K562 (cell line): ENCODE data around the gene IFNAR2. TPM values are rescaled to one million over a fixed set of nuclear protein-coding genes. Genes with fewer than 3 reads are reported as not detected.

ENCODE experiments used
- ATAC-seq: fragments of 200-7000 bp; cut with Tn5 transposase; 3 replicates; pipeline ENCODE4 v1.9.1; 2020; ENCODE audit warnings: moderate library complexity
- BruUV-seq: library from RNA; stranded (reverse); fragments of 400-500 nt; replicated peaks from 2 replicates; lab custom pipeline; 2021; lab: Mats Ljungman, UMichigan
- CTCF ChIA-PET: fragments of 300-600 bp; formaldehyde crosslinking; extraction: SDS; loops from one replicate; lab custom pipeline; 2021; ENCODE audit warnings: low intra/inter-chr PET ratio; lab: Yijun Ruan, JAX
- POLR2A ChIA-PET: fragments of 300-600, 350-650 bp; sonication (Branson Sonifier 250); formaldehyde crosslinking; extraction: SDS; loops from one replicate; lab custom pipeline; 2021; ENCODE audit warnings: antibody characterized with exemption, inconsistent platforms; lab: Yijun Ruan, JAX
- DNase-seq, 4 experiments: peaks; one replicate each; pipeline versions ENCODE4 v3.0.0 to v3.0.0-alpha.2; 2011 to 2018; ENCODE audit warnings: low spot score in 3 of 4, mixed read lengths in 3 of 4; ENCODE audit errors: extremely low read depth in 1 of 4
- FAIRE-seq: peaks from 2 replicates; lab custom pipeline; 2011; peaks lifted over from hg19 to GRCh38; lab: Jason Lieb, UNC
- H2AFZ ChIP-seq: 2 replicates; pipeline ENCODE4 v1.6.0; 2011; ENCODE audit warnings: low read depth, low read length, control low read depth, inconsistent platforms
- H3K27ac ChIP-seq: fragments of 200-600 bp; 3 replicates; pipeline ENCODE4 v1.8.0; 2011; ENCODE audit warnings: low read depth, mild to moderate bottlenecking, control low read depth, inconsistent platforms, low read length, moderate library complexity, mixed read lengths; ENCODE audit errors: extremely low read depth
- H3K27me3 ChIP-seq, 2 experiments: fragments of 300-600 bp in 1 of 2; 2 replicates in 1 of 2; 3 replicates in 1 of 2; pipeline versions ENCODE4 v1.6.0 to v1.8.0; 2011; ENCODE audit warnings: inconsistent platforms in 2 of 2, low read length in 2 of 2, mild to moderate bottlenecking in 1 of 2, mixed read lengths in 1 of 2, moderate library complexity in 1 of 2; ENCODE audit not compliant: control insufficient read depth in 2 of 2, insufficient read depth in 2 of 2
- H3K36me3 ChIP-seq: fragments of 300-600 bp; 3 replicates; pipeline ENCODE4 v1.8.0; 2011; ENCODE audit warnings: mild to moderate bottlenecking, low read length, inconsistent platforms; ENCODE audit not compliant: control insufficient read depth, insufficient read depth
- H3K4me1 ChIP-seq, 2 experiments: fragments of 200-600 bp in 1 of 2; replicated peaks in 1 of 2; 2 replicates in 1 of 2; 3 replicates in 1 of 2; pipeline versions ENCODE4 v1.5.1 to v1.8.0; 2011; ENCODE audit warnings: inconsistent platforms in 2 of 2, low read length in 2 of 2, mild to moderate bottlenecking in 1 of 2, mixed read lengths in 1 of 2, moderate library complexity in 1 of 2; ENCODE audit not compliant: control insufficient read depth in 2 of 2, insufficient read depth in 2 of 2
- H3K4me2 ChIP-seq: 2 replicates; pipeline ENCODE4 v1.6.1; 2011; ENCODE audit warnings: low read length, control low read depth, inconsistent platforms, mixed read lengths; ENCODE audit not compliant: insufficient read depth
- H3K4me3 ChIP-seq: fragments of 200-600 bp; sonication (generic), shearing (Covaris generic); 2 replicates; pipeline ENCODE4 v1.5.1; 2016; ENCODE audit warnings: control low read depth, inconsistent platforms
- H3K79me2 ChIP-seq: fragments of 200-600 bp; 3 replicates; pipeline ENCODE4 v1.8.0; 2011; ENCODE audit warnings: low read length, inconsistent platforms; ENCODE audit not compliant: control insufficient read depth, insufficient read depth
- H3K9ac ChIP-seq, 2 experiments: 2 replicates each; pipeline versions ENCODE4 v1.6.0 to v1.6.1; 2011; ENCODE audit warnings: low read depth in 2 of 2, low read length in 2 of 2, control low read depth in 1 of 2, inconsistent platforms in 1 of 2, mild to moderate bottlenecking in 1 of 2, mixed read lengths in 1 of 2; ENCODE audit not compliant: insufficient read depth in 1 of 2
- H3K9me1 ChIP-seq: one replicate; pipeline ENCODE4 v1.6.0; 2011; ENCODE audit warnings: inconsistent platforms, mild to moderate bottlenecking, low read length, moderate library complexity; ENCODE audit not compliant: control insufficient read depth, insufficient read depth
- H3K9me3 ChIP-seq: replicated peaks from 2 replicates; pipeline ENCODE4 v1.5.1; 2011; ENCODE audit warnings: low read depth, low read length, inconsistent platforms; ENCODE audit not compliant: control insufficient read depth, insufficient read depth
- H4K20me1 ChIP-seq: replicated peaks from 2 replicates; pipeline ENCODE4 v1.6.1; 2011; ENCODE audit warnings: low read length, inconsistent platforms, mixed read lengths; ENCODE audit not compliant: control insufficient read depth, insufficient read depth
- ATF1 ChIP-seq, 2 experiments: fragments of 450-650 bp in 1 of 2; IDR thresholded peaks; 2 replicates each; pipeline ENCODE4 v1.6.1; 2016; ENCODE audit warnings: missing compliant biosample characterization in 1 of 2, missing genetic modification characterization in 1 of 2
- CBFA2T2 ChIP-seq: fragments of 450-650 bp; conservative IDR thresholded peaks from 2 replicates; pipeline ENCODE4 v1.6.1; 2017; ENCODE audit warnings: mild to moderate bottlenecking
- CBX3 ChIP-seq, 2 experiments: IDR thresholded peaks; 1 replicate in 1 of 2; 2 replicates in 1 of 2; pipeline ENCODE4 v1.6.1; 2012; ENCODE audit warnings: inconsistent platforms in 2 of 2, low read length in 2 of 2, borderline replicate concordance in 1 of 2, control low read depth in 1 of 2
- ELK3 ChIP-seq: fragments of 450-650 bp; formaldehyde crosslinking; IDR thresholded peaks from 2 replicates; pipeline ENCODE4 v1.4.0; 2020; ENCODE audit warnings: mild to moderate bottlenecking
- FOXP1 ChIP-seq: sonication (generic); formaldehyde crosslinking; IDR thresholded peaks from 2 replicates; pipeline ENCODE4 v1.8.0; 2022; ENCODE audit warnings: mild to moderate bottlenecking, missing genetic modification reagents
- MAZ ChIP-seq, 2 experiments: fragments of 450-650 bp in 1 of 2; sonication (generic) in 1 of 2; formaldehyde crosslinking; IDR thresholded peaks in 1 of 2; conservative IDR thresholded peaks in 1 of 2; 2 replicates each; pipeline versions ENCODE4 v1.4.0 to v1.5.0; 2020; ENCODE audit warnings: mild to moderate bottlenecking in 1 of 2, missing genetic modification reagents in 1 of 2
- MCM2 ChIP-seq: fragments of 450-650 bp; IDR thresholded peaks from 2 replicates; pipeline ENCODE4 v1.6.1; 2017; ENCODE audit warnings: low read depth, mild to moderate bottlenecking
- MEIS2 ChIP-seq: fragments of 450-650 bp; IDR thresholded peaks from 2 replicates; pipeline ENCODE4 v1.6.1; 2014; ENCODE audit warnings: mild to moderate bottlenecking; ENCODE audit not compliant: partially characterized antibody
- MNT ChIP-seq, 2 experiments: fragments of 450-650 bp; conservative IDR thresholded peaks; 2 replicates each; pipeline ENCODE4 v1.6.1; 2017; ENCODE audit warnings: mild to moderate bottlenecking in 2 of 2, moderate library complexity in 2 of 2
- NONO ChIP-seq, 2 experiments: fragments of 200-400 bp in 1 of 2; fragments of 450-650 bp in 1 of 2; formaldehyde crosslinking in 1 of 2; IDR thresholded peaks; 2 replicates each; pipeline ENCODE4 v1.6.1; 2017; ENCODE audit warnings: low read depth in 2 of 2, mild to moderate bottlenecking in 2 of 2, moderate library complexity in 2 of 2, low read length in 1 of 2
- POLR2H ChIP-seq: IDR thresholded peaks from 2 replicates; pipeline ENCODE4 v1.6.1; 2016; ENCODE audit warnings: missing genetic modification characterization, low read depth, mild to moderate bottlenecking, control low read depth, missing compliant biosample characterization, moderate library complexity
- PURB ChIP-seq: sonication (generic); formaldehyde crosslinking; IDR thresholded peaks from 2 replicates; pipeline ENCODE4 v1.9.0; 2021; ENCODE audit warnings: low read depth, mild to moderate bottlenecking, missing genetic modification reagents
- RAD51 ChIP-seq: fragments of 450-650 bp; IDR thresholded peaks from 2 replicates; pipeline ENCODE4 v1.7.1; 2016; ENCODE audit warnings: low read depth, mild to moderate bottlenecking, borderline replicate concordance
- RBM15 ChIP-seq: fragments of 200-400 bp; formaldehyde crosslinking; IDR thresholded peaks from 2 replicates; pipeline ENCODE4 v1.6.1; 2018; ENCODE audit warnings: mild to moderate bottlenecking, low read length, moderate library complexity; ENCODE audit not compliant: insufficient read depth
- SREBF2 ChIP-seq: sonication (generic); formaldehyde crosslinking; IDR thresholded peaks from 2 replicates; pipeline ENCODE4 v1.4.0; 2020; ENCODE audit warnings: mild to moderate bottlenecking, missing genetic modification reagents
- XRCC4 ChIP-seq: IDR thresholded peaks from one replicate; pipeline ENCODE4 v1.6.1; 2011; ENCODE audit not compliant: insufficient read depth, insufficient read length; ENCODE audit errors: extremely low read depth
- ZNF699 ChIP-seq: fragments of 250-450 bp; sonication (Bioruptor Pico); IDR thresholded peaks from 2 replicates; pipeline ENCODE4 v1.8.0; 2021; ENCODE audit warnings: mild to moderate bottlenecking, moderate library complexity; ENCODE audit not compliant: insufficient replicate concordance
- WGBS: fragments of 100-300 bp; shearing (Covaris generic); methylation state at CpG from one replicate; pipeline ENCODE4 v1.1.6; 2016; ENCODE audit warnings: low coverage, mixed read lengths; ENCODE audit not compliant: insufficient coverage; ENCODE audit errors: missing lambda C conversion rate; 5-methylcytosine and 5-hydroxymethylcytosine counted together
- in situ Hi-C: fragments of 300-500 bp; cut with MboI; formaldehyde crosslinking; loops from 4 replicates; pipeline ENCODE4 v1.15.0; 2018; ENCODE audit warnings: inconsistent platforms, mixed read lengths
- intact Hi-C: fragments of 100-400 bp; cut with micrococcal nuclease; formaldehyde crosslinking; loops from 2 replicates; pipeline ENCODE4 v1.14.2; 2022
- polyA plus RNA-seq, 8 experiments: library from polyadenylated mRNA; depleted of rRNA in 4 of 8; stranded (reverse) in 5 of 8; unstranded in 3 of 8; fragments of >200 nt; fragmentation: Nextera tagmentation in 2 of 8; fragmentation: Illumina TruSeq in 1 of 8; extraction: Ambion mirVana in 2 of 8; extraction: Trizol in 1 of 8; gene quantifications; 2 replicates each; pipeline versions ENCODE4 v1.2.1 to v1.2.3, GENCODE V29; 2011 to 2014; ENCODE audit warnings: inconsistent platforms in 1 of 8, missing spikeins in 1 of 8
- total RNA-seq, 7 experiments: library from RNA; depleted of rRNA in 6 of 7; stranded (reverse); fragments of >200 nt in 6 of 7; fragmentation: Illumina TruSeq in 2 of 7; extraction: Trizol in 2 of 7; gene quantifications; 2 replicates each; pipeline versions ENCODE4 v1.2.1 to v1.2.3, GENCODE V29; 2011 to 2021; ENCODE audit warnings: low replicate concordance in 1 of 7

Gene IFNAR2
- total and polyA plus RNA-seq, 9 of the 15 experiments (the other 6 are each of a cell fraction or from before 2014, with no cell fraction given): 1.7 to 48.3 (median 8.4) TPM

GRCh38 chr21:33240404-33240803 is 10.7 kb downstream of the IFNAR2 start:
- FAIRE-seq: no peak
- H3K4me2 ChIP-seq: no peak overlapping the region
- no TSS peak for BruUV-seq

GRCh38 chr21:33241846-33242245 is 12.1 kb downstream of the IFNAR2 start:
- ChIA-PET CTCF (no interaction called here), POLR2A (no interaction called here)
- Histone ChIP-seq H3K9me3 (no peaks in the 10 kb centered on the region), H3K36me3 (peaks cover 36% of the 10 kb centered on the region), H3K9me1 (no peaks in the 10 kb centered on the region), H3K4me3 (no peak overlapping the region), H3K27me3 (no peaks in the 10 kb centered on the region), H2AFZ (no peak overlapping the region), H3K9ac (no peak overlapping the region), H3K27ac (no peak overlapping the region), H3K4me1 (no peaks in the 10 kb centered on the region; a peak in 2 of 5 replicates), H3K4me2 (no peak overlapping the region), H3K79me2 (no peaks in the 10 kb centered on the region), H4K20me1 (no peaks in the 10 kb centered on the region)
- DNase-seq (no peak), ATAC-seq (no peak), FAIRE-seq (no peak)
- intact Hi-C loops (no loop called here), in situ Hi-C loops (no loop called here)
- BruUV-seq: no TSS peak
- 90% methylated on average over 2 of the region's 2 CpGs for WGBS
- TF ChIP-seq MNT (conservative IDR thresholded peaks at IDR 0.05) (no peak), SREBF2 (no peak), MEIS2 (no peak), XRCC4 (no peak), CBFA2T2 (no peak), ATF1 (CRISPR knock-in tag; IDR thresholded peaks at IDR 0.05) (no peak), ATF1 (tag; IDR thresholded peaks at IDR 0.05) (no peak), ZNF699 (no peak), MCM2 (no peak), POLR2H (tag) (no peak), MAZ (CRISPR knock-in tag; conservative IDR thresholded peaks at IDR 0.05 in 1 of 2, IDR thresholded peaks at IDR 0.05 in 1 of 2) (no peak)

More at GRCh38 chr21:33240404-33240803, 10.7 kb downstream of the IFNAR2 start:
- Histone ChIP-seq H3K4me1 (no peaks in the 10 kb centered on the region; a peak in 2 of 5 replicates), H3K9me3 (no peaks in the 10 kb centered on the region)
- CTCF ChIA-PET: no interaction called here
- TF ChIP-seq PURB (no peak), RBM15 (no peak), ELK3 (no peak), NONO (IDR thresholded peaks at IDR 0.05; ENCODE audit: low read depth in 2 of 2, low read length in 1 of 2) (no peak), FOXP1 (CRISPR knock-in tag) (no peak), CBX3 (IDR thresholded peaks at IDR 0.05; ENCODE audit: borderline replicate concordance in 1 of 2, low read length in 2 of 2) (no peak), RAD51 (no peak)
- TF ChIP-seq, all 486 proteins: peak for 0
- WGBS: 71% methylated on average over 2 of the region's 2 CpGs
- Histone ChIP-seq H3K4me3 (no peak overlapping the region), H4K20me1 (no peaks in the 10 kb centered on the region), H3K27me3 (no peaks in the 10 kb centered on the region), H3K27ac (no peak overlapping the region), H3K79me2 (no peaks in the 10 kb centered on the region), H3K36me3 (peaks cover 24% of the 10 kb centered on the region), H2AFZ (no peak overlapping the region), H3K9me1 (no peaks in the 10 kb centered on the region), H3K9ac (no peak overlapping the region)
- DNase-seq: no peak
- POLR2A ChIA-PET: no interaction called here
- intact Hi-C loops: no loop called here
- no peak for ATAC-seq
- in situ Hi-C loops: no loop called here
